C4-2B (cell line): Measurements from ENCODE around the gene TRPC4AP.

ENCODE experiments used
- ZFX ChIP-seq: fragments of 450-650 bp; IDR thresholded peaks from 2 replicates; pipeline ENCODE4 v1.6.1; 2017
- TF ChIP-seq, protein P1 (sequence below): fragments of 450-650 bp; conservative IDR thresholded peaks from 2 replicates; pipeline ENCODE4 v1.5.1; 2017; ENCODE audit warnings: mild to moderate bottlenecking

DNA sequence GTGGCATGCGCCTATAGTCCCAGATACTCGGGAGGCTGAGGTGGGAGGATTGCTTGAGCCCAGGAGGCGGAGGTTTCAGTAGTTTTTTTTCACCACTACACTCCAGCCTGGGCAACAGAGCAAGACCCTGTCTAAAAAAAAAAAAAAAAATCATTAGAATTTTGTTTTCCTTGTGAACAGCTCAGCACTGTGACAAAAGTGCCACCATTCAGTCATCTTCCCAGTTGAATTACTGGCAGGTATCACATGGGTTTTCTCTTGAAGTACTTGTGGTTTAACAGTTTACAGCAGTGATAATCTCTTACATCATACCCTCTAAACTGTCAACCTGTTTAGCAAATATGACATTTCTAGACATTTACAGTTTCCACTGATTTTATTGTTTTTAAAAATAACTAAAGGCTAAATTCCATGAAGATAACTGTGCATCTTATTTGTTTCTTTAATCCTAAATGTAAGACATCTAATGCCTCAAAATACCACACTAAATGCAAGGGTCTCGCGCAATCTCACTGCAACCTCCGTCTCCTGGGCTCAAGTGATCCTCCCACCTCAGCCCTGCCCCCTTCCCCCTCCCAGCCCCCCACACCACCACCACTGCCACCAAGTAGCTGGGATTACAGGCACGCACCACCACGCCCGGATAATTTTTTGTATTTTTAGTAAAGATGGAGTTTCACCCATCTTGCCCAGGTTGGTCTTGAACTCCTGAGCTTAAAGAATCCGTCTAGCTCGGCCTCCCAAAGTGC is 7.0 kb downstream of the TRPC4AP start:
- TF ChIP-seq, protein P1, sequence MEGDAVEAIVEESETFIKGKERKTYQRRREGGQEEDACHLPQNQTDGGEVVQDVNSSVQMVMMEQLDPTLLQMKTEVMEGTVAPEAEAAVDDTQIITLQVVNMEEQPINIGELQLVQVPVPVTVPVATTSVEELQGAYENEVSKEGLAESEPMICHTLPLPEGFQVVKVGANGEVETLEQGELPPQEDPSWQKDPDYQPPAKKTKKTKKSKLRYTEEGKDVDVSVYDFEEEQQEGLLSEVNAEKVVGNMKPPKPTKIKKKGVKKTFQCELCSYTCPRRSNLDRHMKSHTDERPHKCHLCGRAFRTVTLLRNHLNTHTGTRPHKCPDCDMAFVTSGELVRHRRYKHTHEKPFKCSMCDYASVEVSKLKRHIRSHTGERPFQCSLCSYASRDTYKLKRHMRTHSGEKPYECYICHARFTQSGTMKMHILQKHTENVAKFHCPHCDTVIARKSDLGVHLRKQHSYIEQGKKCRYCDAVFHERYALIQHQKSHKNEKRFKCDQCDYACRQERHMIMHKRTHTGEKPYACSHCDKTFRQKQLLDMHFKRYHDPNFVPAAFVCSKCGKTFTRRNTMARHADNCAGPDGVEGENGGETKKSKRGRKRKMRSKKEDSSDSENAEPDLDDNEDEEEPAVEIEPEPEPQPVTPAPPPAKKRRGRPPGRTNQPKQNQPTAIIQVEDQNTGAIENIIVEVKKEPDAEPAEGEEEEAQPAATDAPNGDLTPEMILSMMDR = no peak
- TF ChIP-seq ZFX = no peak
